Measurements from ENCODE around the gene SPI1. TPM values are rescaled to one million over a fixed set of nuclear protein-coding genes. Genes with fewer than 3 reads are reported as not detected.

The SPI1 gene
- total RNA-seq, 3 donors from 2014 or later, result 12.5 to 34.9 (median 15.2) TPM

GRCh38 chr11:47413908-47414684 is 35.7 kb upstream of the SPI1 start:
- DNase-seq (ENCODE audit: low spot score in 2 of 2), result no peak
- H3K36me3 ChIP-seq, result peaks cover 3% of the 10 kb centered on the region
- H3K4me3 ChIP-seq, result peak overlapping the region in 1 of 3 donors; percentile 8
- intact Hi-C loops (cut with DNase I; ENCODE audit: low total_unique reads), result no loop called here
- peaks cover 14 to 25% of the 10 kb centered on the region in 2 donors for H3K4me1 ChIP-seq
- H3K9me3 ChIP-seq, result no peaks in the 10 kb centered on the region
- no peaks in the 10 kb centered on the region for H3K27me3 ChIP-seq
- H3K27ac ChIP-seq, result peak overlapping the region; percentile 29 to 90
- TF ChIP-seq POLR2AphosphoS5 (IDR thresholded peaks at IDR 0.05) (no peak), POLR2A (IDR thresholded peaks at IDR 0.05) (no peak), CTCF (IDR thresholded peaks at IDR 0.05) (no peak)

- Histone ChIP-seq H3K9me3 (no peaks in the 10 kb centered on the region), H3K4me3 (no peak overlapping the region), H3K27ac (peak overlapping the region; percentile 29 to 90), H3K36me3 (no peaks in the 10 kb centered on the region), H3K4me1 (peaks cover 15 to 27% of the 10 kb centered on the region in 2 donors), H3K27me3 (no peaks in the 10 kb centered on the region)
- no peak for DNase-seq (ENCODE audit: low spot score in 2 of 2)
- intact Hi-C loops (cut with DNase I; ENCODE audit: low total_unique reads), result no loop called here
- no peak for TF ChIP-seq CTCF (IDR thresholded peaks at IDR 0.05)
These were observed 35.0 kb upstream of the SPI1 start for GRCh38 chr11:47413351-47413750.

- intact Hi-C loops (cut with DNase I; ENCODE audit: low total_unique reads), result no loop called here
- H3K27me3 ChIP-seq, result no peaks in the 10 kb centered on the region
- TF ChIP-seq POLR2AphosphoS5 (IDR thresholded peaks at IDR 0.05) (no peak), POLR2A (IDR thresholded peaks at IDR 0.05) (no peak), CTCF (IDR thresholded peaks at IDR 0.05) (peak in 2 of 3 donors; percentile 27 to 30)
- no peak overlapping the region for H3K4me3 ChIP-seq
- H3K27ac ChIP-seq, result peak overlapping the region in 1 of 2 donors; percentile 38
- no peak for DNase-seq (ENCODE audit: low spot score in 2 of 2)
- H3K4me1 ChIP-seq, result peaks cover 19 to 32% of the 10 kb centered on the region in 2 donors
- no peaks in the 10 kb centered on the region for H3K9me3 ChIP-seq
- no peaks in the 10 kb centered on the region for H3K36me3 ChIP-seq
These were observed 33.8 kb upstream of the SPI1 start for GRCh38 chr11:47411884-47412746.

GRCh38 chr11:47410370-47411264 is 32.3 kb upstream of the SPI1 start:
- Histone ChIP-seq H3K4me3 (peak overlapping the region in 2 of 3 donors; percentile 75 to 91), H3K4me1 (peaks cover 18 to 27% of the 10 kb centered on the region in 2 donors), H3K27me3 (no peaks in the 10 kb centered on the region), H3K36me3 (no peaks in the 10 kb centered on the region), H3K9me3 (no peaks in the 10 kb centered on the region), H3K27ac (peak overlapping the region; percentile 96 to 97)
- TF ChIP-seq POLR2AphosphoS5 (IDR thresholded peaks at IDR 0.05) (no peak), CTCF (IDR thresholded peaks at IDR 0.05) (no peak), POLR2A (IDR thresholded peaks at IDR 0.05) (no peak)
- intact Hi-C loops (cut with DNase I; ENCODE audit: low total_unique reads), result no loop called here
- DNase-seq (ENCODE audit: low spot score in 2 of 2), result no peak

Measured in breast epithelium (tissue), 4 donors.